IMR-90 (cell line): ENCODE data around the gene GLIS1. TPM values are rescaled to one million over a fixed set of nuclear protein-coding genes. Genes with fewer than 3 reads are reported as not detected.
A peak's percentile ranks its signal among the peaks of the same experiment; 100 is the strongest.

ENCODE experiments used
- ATAC-seq: fragments of 200-7000 bp; cut with Tn5 transposase; 2 replicates; pipeline ENCODE4 v1.9.1; 2020; ENCODE audit warnings: low read depth, mild to moderate bottlenecking, moderate library complexity
- BruUV-seq: library from RNA; stranded (reverse); fragments of 400-500 nt; replicated peaks from 2 replicates; lab custom pipeline; 2021; lab: Mats Ljungman, UMichigan
- CTCF ChIA-PET: fragments of 300-600 bp; formaldehyde crosslinking; extraction: SDS; loops from one replicate; lab custom pipeline; 2021; ENCODE audit warnings: antibody characterized with exemption; lab: Yijun Ruan, JAX
- POLR2A ChIA-PET: fragments of 300-600 bp; sonication (Branson Sonifier 250); formaldehyde crosslinking; loops from one replicate; lab custom pipeline; 2022; ENCODE audit warnings: antibody characterized with exemption; ENCODE audit not compliant: unreplicated experiment; lab: Charles Lee
- DNase-seq: peaks from one replicate; pipeline ENCODE4 v3.0.0; 2013
- H2AFZ ChIP-seq: replicated peaks from 2 replicates; pipeline ENCODE3; 2013; ENCODE audit warnings: low read length, mild to moderate bottlenecking; ENCODE audit not compliant: poor library complexity
- H2AK5ac ChIP-seq: 2 replicates; pipeline ENCODE4 v1.6.1; 2013; ENCODE audit warnings: low read depth, low read length, inconsistent platforms
- H2AK9ac ChIP-seq: replicated peaks from 2 replicates; pipeline ENCODE3; 2013; ENCODE audit warnings: mild to moderate bottlenecking, low read depth, low read length, moderate library complexity; ENCODE audit not compliant: poor library complexity
- H2BK120ac ChIP-seq: 2 replicates; pipeline ENCODE4 v1.6.1; 2013; ENCODE audit warnings: low read depth, low read length, inconsistent platforms
- H2BK15ac ChIP-seq: 3 replicates; pipeline ENCODE4 v1.6.1; 2013; ENCODE audit warnings: low read depth, low read length, inconsistent platforms
- H2BK20ac ChIP-seq: 2 replicates; pipeline ENCODE4 v1.6.1; 2013; ENCODE audit warnings: low read depth, mild to moderate bottlenecking, inconsistent platforms, low read length, moderate library complexity
- H2BK5ac ChIP-seq: 2 replicates; pipeline ENCODE4 v1.6.1; 2013; ENCODE audit warnings: mild to moderate bottlenecking, low read depth, low read length, inconsistent platforms; ENCODE audit not compliant: poor library complexity, severe bottlenecking
- H3K14ac ChIP-seq: replicated peaks from 2 replicates; pipeline ENCODE4 v1.6.1; 2013; ENCODE audit warnings: low read depth, low read length, inconsistent platforms
- H3K18ac ChIP-seq: 2 replicates; pipeline ENCODE4 v1.6.1; 2013; ENCODE audit warnings: low read depth, low read length, control low read depth
- H3K23ac ChIP-seq: 2 replicates; pipeline ENCODE4 v1.6.1; 2013; ENCODE audit warnings: low read depth, low read length, inconsistent platforms
- H3K27ac ChIP-seq: 2 replicates; pipeline ENCODE4 v1.5.1; 2013; ENCODE audit warnings: mild to moderate bottlenecking, control low read depth, low read length; ENCODE audit not compliant: insufficient read depth
- H3K27me3 ChIP-seq: 2 replicates; pipeline ENCODE4 v1.6.1; 2013; ENCODE audit warnings: low read length; ENCODE audit not compliant: control insufficient read depth, insufficient read depth
- H3K36me3 ChIP-seq: 2 replicates; pipeline ENCODE4 v1.6.1; 2013; ENCODE audit warnings: low read length, mixed read lengths; ENCODE audit not compliant: control insufficient read depth, insufficient read depth
- H3K4ac ChIP-seq: 2 replicates; pipeline ENCODE4 v1.6.1; 2013; ENCODE audit warnings: low read depth, low read length, inconsistent platforms
- H3K4me1 ChIP-seq: 2 replicates; pipeline ENCODE4 v1.6.1; 2013; ENCODE audit warnings: low read length, mixed read lengths; ENCODE audit not compliant: control insufficient read depth, insufficient read depth
- H3K4me2 ChIP-seq: 2 replicates; pipeline ENCODE4 v1.6.1; 2013; ENCODE audit warnings: low read depth, mild to moderate bottlenecking, control low read depth, low read length, moderate library complexity
- H3K4me3 ChIP-seq: 2 replicates; pipeline ENCODE4 v1.5.1; 2013; ENCODE audit warnings: low read depth, mild to moderate bottlenecking, control low read depth, low read length, moderate library complexity; ENCODE audit not compliant: insufficient read depth
- H3K56ac ChIP-seq: 2 replicates; pipeline ENCODE4 v1.6.1; 2013; ENCODE audit warnings: low read length, inconsistent platforms; ENCODE audit not compliant: insufficient read depth; ENCODE audit errors: extremely low read depth
- H3K79me1 ChIP-seq, 2 experiments: 2 replicates each; pipeline ENCODE4 v1.6.1; 2013; ENCODE audit warnings: low read length in 2 of 2, inconsistent platforms in 1 of 2, low read depth in 1 of 2
- H3K9ac ChIP-seq: 2 replicates; pipeline ENCODE4 v1.6.1; 2013; ENCODE audit warnings: low read depth, low read length, control low read depth
- H3K9me1 ChIP-seq: 2 replicates; pipeline ENCODE4 v1.6.1; 2013; ENCODE audit warnings: low read length, inconsistent platforms; ENCODE audit not compliant: insufficient read depth
- H3K9me3 ChIP-seq: 2 replicates; pipeline ENCODE4 v1.6.1; 2013; ENCODE audit warnings: low read length; ENCODE audit not compliant: control insufficient read depth, insufficient read depth
- H4K20me1 ChIP-seq: 2 replicates; pipeline ENCODE4 v1.6.1; 2013; ENCODE audit warnings: low read length, inconsistent platforms; ENCODE audit not compliant: insufficient read depth
- H4K5ac ChIP-seq: 2 replicates; pipeline ENCODE4 v1.6.1; 2013; ENCODE audit warnings: mild to moderate bottlenecking, low read depth, low read length, control low read depth
- H4K8ac ChIP-seq, 2 experiments: 2 replicates each; pipeline ENCODE4 v1.6.1; 2013; ENCODE audit warnings: low read depth in 2 of 2, low read length in 2 of 2, control low read depth in 1 of 2, inconsistent platforms in 1 of 2
- H4K91ac ChIP-seq: 2 replicates; pipeline ENCODE4 v1.6.1; 2013; ENCODE audit warnings: low read depth, low read length, inconsistent platforms; ENCODE audit not compliant: insufficient read depth
- BHLHE40 ChIP-seq: fragments of 150-350 bp; IDR thresholded peaks from 2 replicates; pipeline ENCODE4 v1.6.1; 2016; ENCODE audit warnings: mild to moderate bottlenecking, low read depth, low read length
- CEBPB ChIP-seq: IDR thresholded peaks from 2 replicates; pipeline ENCODE4 v1.6.1; 2012; ENCODE audit warnings: low read depth, low read length, improper control_type of control experiment
- CHD1 ChIP-seq: IDR thresholded peaks from 2 replicates; pipeline ENCODE4 v1.6.1; 2012; ENCODE audit warnings: low read depth, low read length, improper control_type of control experiment
- CTCF ChIP-seq: conservative IDR thresholded peaks from 2 replicates; pipeline ENCODE4 v1.5.1; 2012; ENCODE audit warnings: mild to moderate bottlenecking, low read depth, low read length, improper control_type of control experiment
- ELK1 ChIP-seq: fragments of 150-350 bp; IDR thresholded peaks from 2 replicates; pipeline ENCODE4 v1.6.1; 2016; ENCODE audit warnings: low read depth, mild to moderate bottlenecking, low read length, moderate library complexity, borderline replicate concordance
- FOS ChIP-seq: fragments of 150-350 bp; IDR thresholded peaks from 2 replicates; pipeline ENCODE4 v1.6.1; 2016; ENCODE audit warnings: low read depth, low read length
- MAFK ChIP-seq: IDR thresholded peaks from 2 replicates; pipeline ENCODE4 v1.6.1; 2012; ENCODE audit warnings: low read depth, low read length, improper control_type of control experiment
- MAZ ChIP-seq: IDR thresholded peaks from 2 replicates; pipeline ENCODE4 v1.6.1; 2012; ENCODE audit warnings: low read depth, mild to moderate bottlenecking, low read length, improper control_type of control experiment, moderate library complexity, borderline replicate concordance
- MXI1 ChIP-seq: IDR thresholded peaks from 2 replicates; pipeline ENCODE4 v1.6.1; 2012; ENCODE audit warnings: low read depth, mild to moderate bottlenecking, low read length, moderate library complexity, borderline replicate concordance
- NFE2L2 ChIP-seq: fragments of 150-350 bp; IDR thresholded peaks from 2 replicates; pipeline ENCODE4 v1.6.1; 2016; ENCODE audit warnings: low read depth, mild to moderate bottlenecking, low read length
- POLR2A ChIP-seq: IDR thresholded peaks from 2 replicates; pipeline ENCODE4 v1.6.1; 2012; ENCODE audit warnings: mild to moderate bottlenecking, low read depth, low read length
- RAD21 ChIP-seq: IDR thresholded peaks from 2 replicates; pipeline ENCODE4 v1.6.1; 2012; ENCODE audit warnings: low read length, improper control_type of control experiment
- RCOR1 ChIP-seq: IDR thresholded peaks from 2 replicates; pipeline ENCODE4 v1.6.1; 2012; ENCODE audit warnings: mild to moderate bottlenecking, low read length, improper control_type of control experiment; ENCODE audit not compliant: insufficient replicate concordance
- RFX5 ChIP-seq: IDR thresholded peaks from 2 replicates; pipeline ENCODE4 v1.8.0; 2012; ENCODE audit warnings: low read depth, mild to moderate bottlenecking, low read length, moderate library complexity
- SMC3 ChIP-seq: fragments of 150-350 bp; IDR thresholded peaks from 2 replicates; pipeline ENCODE4 v1.6.1; 2016; ENCODE audit warnings: low read depth, mild to moderate bottlenecking, antibody characterized with exemption, low read length, moderate library complexity
- USF2 ChIP-seq: fragments of 150-350 bp; IDR thresholded peaks from 2 replicates; pipeline ENCODE4 v1.6.1; 2017; ENCODE audit warnings: mild to moderate bottlenecking, antibody characterized with exemption, low read length, low read depth
- WGBS, 2 experiments: methylation state at CpG; one replicate each; pipeline versions ENCODE4 v1.1.5 to v1.1.7; 2013; ENCODE audit warnings: missing lambda C conversion rate in 2 of 2; ENCODE audit not compliant: insufficient read length in 1 of 2; ENCODE audit errors: extremely low coverage in 2 of 2; 5-methylcytosine and 5-hydroxymethylcytosine counted together
- dilution Hi-C: fragments of 300-500 bp; cut with HindIII; formaldehyde crosslinking; loops from one replicate; pipeline ENCODE4 v1.14.3; 2018; ENCODE audit warnings: low sequenced_read_pairs; ENCODE audit not compliant: unreplicated experiment
- in situ Hi-C: fragments of 300-500 bp; cut with MboI; formaldehyde crosslinking; loops from 3 replicates; pipeline ENCODE4 v1.14.3; 2019; ENCODE audit warnings: low sequenced_read_pairs, inconsistent platforms, mixed read lengths
- intact Hi-C: fragments of 100-400 bp; cut with micrococcal nuclease; formaldehyde crosslinking; loops from 2 replicates; pipeline ENCODE4 v1.10.0; 2022
- polyA plus RNA-seq, 3 experiments: library from polyadenylated mRNA; depleted of rRNA; stranded (reverse); fragments of >200 nt; gene quantifications; 2 replicates each; pipeline ENCODE4 v1.2.3, GENCODE V29; 2012; ENCODE audit warnings: low replicate concordance in 1 of 3
- total RNA-seq: library from RNA; depleted of rRNA; stranded (reverse); fragments of >200 nt; gene quantifications from 2 replicates; pipeline ENCODE4 v1.2.3, GENCODE V29; 2012

Gene GLIS1
- total and polyA plus RNA-seq, 2 of the 4 experiments (the other 2 are of a cell fraction) = 0.18 to 2.3 TPM

GRCh38 chr1:53473463-53473862 lies 265.5 kb downstream of the GLIS1 start:
- no peak overlapping the region for H2AFZ ChIP-seq
- H3K4me1 ChIP-seq = peaks cover 4% of the 10 kb centered on the region; the same call in 1 of the 2 replicates
- intact Hi-C loops = loop anchor here (5.0 kb wide), 2 partner anchors 81 to 354 kb away; no protein-coding TSS in a partner anchor
- POLR2A ChIA-PET = no interaction called here
- no peak overlapping the region for H3K27ac ChIP-seq
- H3K27me3 ChIP-seq = peaks cover 33% of the 10 kb centered on the region
- no peaks in the 10 kb centered on the region for H3K9me3 ChIP-seq
- no peak overlapping the region for H3K56ac ChIP-seq
- no peak overlapping the region for H3K4me3 ChIP-seq
- H3K9me1 ChIP-seq = peaks cover 3% of the 10 kb centered on the region; the same call in 1 of the 2 replicates
- no peak overlapping the region for H3K23ac ChIP-seq
- no TSS peak for BruUV-seq
- no peak overlapping the region for H2BK5ac ChIP-seq
- H4K20me1 ChIP-seq = no peaks in the 10 kb centered on the region
- no peak overlapping the region for H2AK9ac ChIP-seq
- no peak overlapping the region for H4K5ac ChIP-seq
- in situ Hi-C loops = loop anchor here (5.0 kb wide), 1 partner anchor 196 kb away; no protein-coding TSS in a partner anchor
- no peak overlapping the region for H2BK120ac ChIP-seq
- H3K9ac ChIP-seq = no peak overlapping the region
- no CpG with 5 or more reads among the region's 3 CpGs for WGBS, 2 experiments
- H3K79me1 ChIP-seq = no peaks in the 10 kb centered on the region
- dilution Hi-C loops = no loop called here
- no peak overlapping the region for H2BK15ac ChIP-seq
- no peak overlapping the region for H3K4ac ChIP-seq
- no peak overlapping the region for H4K91ac ChIP-seq
- no peak overlapping the region for H3K14ac ChIP-seq
- no peaks in the 10 kb centered on the region for H3K36me3 ChIP-seq
- H3K4me2 ChIP-seq = no peak overlapping the region
- H2AK5ac ChIP-seq = no peak overlapping the region
- no peak for ATAC-seq
- TF ChIP-seq SMC3 (peak; percentile 47; the same call in 1 of the 2 replicates), RFX5 (no peak), FOS (no peak), BHLHE40 (no peak), NFE2L2 (no peak), RCOR1 (no peak), POLR2A (no peak), CEBPB (no peak), ELK1 (no peak), USF2 (no peak), MAFK (no peak), CTCF (peak; percentile 55), CHD1 (no peak), MXI1 (no peak), RAD21 (peak; percentile 54), MAZ (no peak)
- no peak overlapping the region for H4K8ac ChIP-seq
- H3K18ac ChIP-seq = no peak overlapping the region
- CTCF ChIA-PET = interaction anchor here (1.2 kb wide), 1 partner anchor 25 kb away, joined by 3 read pairs; no protein-coding TSS in a partner anchor
- H2BK20ac ChIP-seq = no peak overlapping the region
- peak; percentile 30 for DNase-seq
